Adrenal gland (tissue), 12 donors: ENCODE results near the gene LNPK. TPM values are rescaled to one million over a fixed set of nuclear protein-coding genes. Genes with fewer than 3 reads are reported as not detected.

Source experiments
- DNase-seq, 7 donors: peaks; one replicate each; pipeline ENCODE4 v3.0.0-alpha.2; 2019 to 2020
- H3K27ac ChIP-seq, 5 donors: fragments of 200-600 bp; sonication (generic) in 4 of 5; 1 replicate in 3 of 5; 2 replicates in 2 of 5; pipeline versions ENCODE4 v1.5.1 to v1.8.0; 2016 to 2020; ENCODE audit warnings: mild to moderate bottlenecking in 1 of 5
- H3K27me3 ChIP-seq: fragments of 200-600 bp; 2 replicates; pipeline ENCODE4 v1.8.0; 2021
- H3K36me3 ChIP-seq, 2 donors: fragments of 200-600 bp; replicated peaks in 1 of 2; 1 replicate in 1 of 2; 2 replicates in 1 of 2; pipeline versions ENCODE4 v1.5.1 to v1.8.0; 2018 to 2022
- H3K4me1 ChIP-seq, 2 donors: fragments of 200-600 bp; replicated peaks in 1 of 2; 1 replicate in 1 of 2; 2 replicates in 1 of 2; pipeline versions ENCODE4 v1.5.1 to v1.8.0; 2018 to 2021
- H3K4me3 ChIP-seq, 4 donors: fragments of 200-600 bp; sonication (generic) in 3 of 4; one replicate each; pipeline ENCODE4 v1.5.1; 2016 to 2018
- H3K9me3 ChIP-seq, 3 donors: fragments of 200-600 bp; sonication (generic) in 1 of 3; replicated peaks in 1 of 3; 1 replicate in 2 of 3; 2 replicates in 1 of 3; pipeline versions ENCODE4 v1.5.1 to v1.8.0; 2016 to 2021
- POLR2A ChIP-seq, 2 donors: fragments of 450-650 bp; IDR thresholded peaks; one replicate each; pipeline ENCODE4 v1.6.1; 2017; ENCODE audit warnings: antibody characterized with exemption in 2 of 2, mild to moderate bottlenecking in 2 of 2, moderate library complexity in 1 of 2
- WGBS, 4 donors: extraction: QIAGEN DNeasy Blood & Tissue Kit in 2 of 4; methylation state at CpG; one replicate each; pipeline versions ENCODE4 v1.1.5 to v1.1.7; 2013 to 2017; 5-methylcytosine and 5-hydroxymethylcytosine counted together
- intact Hi-C, 2 donors: fragments of 100-400 bp; cut with DNase I; formaldehyde crosslinking; loops; one replicate each; pipeline versions ENCODE4 v1.14.1 to v1.15.0; 2022 to 2023
- polyA plus RNA-seq, 3 donors: library from polyadenylated mRNA; stranded (reverse); fragments of 200-250 nt in 2 of 3; fragments of 350-450 nt in 1 of 3; fragmentation: Illumina TruSeq in 1 of 3; extraction: RNeasy Lipid Tissue Mini Kit (QIAGEN cat#74804) in 1 of 3; gene quantifications; one replicate each; pipeline ENCODE4 v1.2.3, GENCODE V29; 2013 to 2014
- total RNA-seq, 9 donors: library from RNA; depleted of rRNA in 4 of 9; stranded (reverse); fragments of >200 nt in 4 of 9; fragments of 120-200 nt in 1 of 9; fragmentation: NEBNext Ultra II Directional in 1 of 9; extraction: Animal tissue kit (Norgen Biotek cat#: 25700) in 1 of 9; gene quantifications; one replicate each; pipeline versions ENCODE4 v1.1.0 to v1.2.4, GENCODE V29; 2013 to 2023
- TF ChIP-seq, protein P1 (sequence below), 6 experiments: fragments of 450-650 bp in 4 of 6; fragments of 200-600 bp in 2 of 6; sonication (generic) in 1 of 6; IDR thresholded peaks; 1 replicate in 5 of 6; 2 replicates in 1 of 6; pipeline versions ENCODE4 v1.5.1 to v1.8.0; 2016 to 2021; ENCODE audit warnings: antibody characterized with exemption in 6 of 6, mild to moderate bottlenecking in 2 of 6, moderate library complexity in 1 of 6
- donor health status: healthy with polysubstance abuse.
- donor health status: Bipolar disorder and iron deficiency.
- donor health status: DM: yes; HTN: yes; CAD: no.
- donor health status: DM: no; HTN: no; CAD: no.
- donor health status: DM: no; HTN: no; CAD: no.
- donor health status: DM: yes; HTN: yes; CAD: no.

LNPK gene
- total and polyA plus RNA-seq, 12 donors: 2.6 to 32.7 (median 19.3) TPM

DNA sequence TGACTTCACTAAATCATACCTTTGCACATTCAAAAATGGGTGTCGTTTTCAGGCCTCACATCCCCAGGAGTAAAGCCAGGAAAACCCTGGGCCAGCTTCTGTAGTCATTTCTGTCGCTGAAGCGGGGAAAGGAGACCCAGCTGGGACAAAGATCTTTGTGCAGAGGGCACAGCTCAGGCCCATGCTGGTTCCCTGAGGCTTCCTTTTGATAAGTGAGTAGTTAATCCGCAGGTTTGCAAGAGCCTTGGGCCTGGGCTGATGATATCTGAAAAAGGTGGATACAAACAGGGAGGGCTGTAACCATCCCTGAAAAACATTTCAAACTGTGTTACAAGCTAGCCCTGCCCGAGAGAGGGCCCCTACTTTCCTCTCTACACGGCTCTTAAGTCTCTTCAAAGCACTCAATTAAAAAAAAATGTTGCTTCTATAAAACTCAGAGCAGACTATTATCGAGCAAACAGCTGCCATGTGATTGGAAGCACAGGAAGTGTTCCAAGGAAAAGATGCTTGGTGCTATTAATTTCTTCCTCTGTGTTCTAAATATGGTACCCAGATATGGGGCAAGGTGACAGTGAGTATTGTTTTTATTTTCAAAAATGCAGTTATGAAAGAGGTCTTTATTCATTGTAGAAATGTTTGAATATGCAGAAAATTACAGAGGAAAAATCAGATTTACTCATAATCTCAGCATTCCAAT, 117.2 kb downstream of the LNPK start:
- WGBS, 4 donors: 54 to 72% (median 68%) methylated on average over 7 of the region's 7 CpGs
- Histone ChIP-seq H3K27ac (no peak overlapping the region), H3K27me3 (no peaks in the 10 kb centered on the region), H3K4me1 (no peaks in the 10 kb centered on the region), H3K36me3 (no peaks in the 10 kb centered on the region), H3K4me3 (no peak overlapping the region), H3K9me3 (no peaks in the 10 kb centered on the region)
- intact Hi-C loops: no loop called here
- DNase-seq: no peak
- TF ChIP-seq, protein P1, sequence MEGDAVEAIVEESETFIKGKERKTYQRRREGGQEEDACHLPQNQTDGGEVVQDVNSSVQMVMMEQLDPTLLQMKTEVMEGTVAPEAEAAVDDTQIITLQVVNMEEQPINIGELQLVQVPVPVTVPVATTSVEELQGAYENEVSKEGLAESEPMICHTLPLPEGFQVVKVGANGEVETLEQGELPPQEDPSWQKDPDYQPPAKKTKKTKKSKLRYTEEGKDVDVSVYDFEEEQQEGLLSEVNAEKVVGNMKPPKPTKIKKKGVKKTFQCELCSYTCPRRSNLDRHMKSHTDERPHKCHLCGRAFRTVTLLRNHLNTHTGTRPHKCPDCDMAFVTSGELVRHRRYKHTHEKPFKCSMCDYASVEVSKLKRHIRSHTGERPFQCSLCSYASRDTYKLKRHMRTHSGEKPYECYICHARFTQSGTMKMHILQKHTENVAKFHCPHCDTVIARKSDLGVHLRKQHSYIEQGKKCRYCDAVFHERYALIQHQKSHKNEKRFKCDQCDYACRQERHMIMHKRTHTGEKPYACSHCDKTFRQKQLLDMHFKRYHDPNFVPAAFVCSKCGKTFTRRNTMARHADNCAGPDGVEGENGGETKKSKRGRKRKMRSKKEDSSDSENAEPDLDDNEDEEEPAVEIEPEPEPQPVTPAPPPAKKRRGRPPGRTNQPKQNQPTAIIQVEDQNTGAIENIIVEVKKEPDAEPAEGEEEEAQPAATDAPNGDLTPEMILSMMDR (IDR thresholded peaks at IDR 0.05): no peak
- no peak for TF ChIP-seq POLR2A (IDR thresholded peaks at IDR 0.05)

DNA sequence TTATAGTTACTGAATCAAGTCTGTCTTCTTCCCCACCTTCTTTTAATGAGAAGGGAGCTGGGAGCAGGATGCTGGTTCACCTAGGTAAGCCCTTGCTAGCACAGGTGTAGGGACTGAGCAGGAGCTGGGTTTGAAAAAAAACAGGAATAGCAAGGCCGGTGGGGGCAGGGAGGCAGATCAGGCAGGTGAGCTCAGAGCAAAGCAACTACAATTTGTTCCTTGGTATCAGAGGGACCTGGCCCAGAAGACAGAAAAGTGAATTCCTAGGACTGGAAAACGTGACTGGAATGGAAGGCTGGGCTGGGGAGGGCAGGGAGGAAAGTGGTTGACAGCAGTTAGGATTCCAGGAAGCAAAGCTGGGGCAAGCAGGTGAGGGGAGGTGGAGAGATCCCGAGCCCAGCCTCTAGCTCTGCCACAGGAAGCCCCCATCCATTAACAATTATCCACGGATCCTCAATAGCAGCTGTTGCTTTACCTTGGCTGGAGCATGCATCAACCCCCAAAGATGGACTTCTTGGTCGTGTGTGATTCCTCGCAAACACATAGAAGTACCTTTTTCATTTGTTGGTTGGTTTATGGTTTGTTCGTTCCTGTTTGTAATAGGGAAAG, 118.4 kb downstream of the LNPK start:
- TF ChIP-seq, protein P1 (IDR thresholded peaks at IDR 0.05): no peak
- no peak for TF ChIP-seq POLR2A (IDR thresholded peaks at IDR 0.05)
- Histone ChIP-seq H3K36me3 (no peaks in the 10 kb centered on the region), H3K4me1 (no peaks in the 10 kb centered on the region), H3K4me3 (no peak overlapping the region), H3K9me3 (no peaks in the 10 kb centered on the region), H3K27me3 (no peaks in the 10 kb centered on the region), H3K27ac (no peak overlapping the region)
- 64 to 72% (median 67%) methylated on average over 7 of the region's 7 CpGs for WGBS, 4 donors
- intact Hi-C loops: no loop called here
- no peak for DNase-seq

DNA sequence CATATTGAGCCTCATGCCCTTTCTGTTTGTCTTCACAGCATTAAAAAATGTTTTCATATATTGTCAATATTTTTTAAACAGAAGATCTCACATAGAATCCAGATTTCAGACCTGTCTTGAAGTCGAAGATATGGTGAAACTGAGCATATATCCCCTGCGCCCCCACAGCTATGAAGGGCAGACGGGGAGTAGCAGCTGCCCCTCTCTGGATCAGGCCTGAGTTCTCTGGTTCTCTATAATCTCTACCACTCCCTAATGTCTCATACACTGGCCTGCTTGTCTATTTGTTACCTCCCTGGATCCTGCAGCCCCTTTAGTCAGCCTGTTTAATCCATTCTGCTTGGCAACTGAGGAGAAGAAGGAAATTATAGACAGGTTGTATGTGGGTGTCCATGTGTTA, 122.4 kb downstream of the LNPK start:
- Histone ChIP-seq H3K27ac (no peak overlapping the region), H3K4me1 (no peaks in the 10 kb centered on the region), H3K36me3 (no peaks in the 10 kb centered on the region), H3K4me3 (no peak overlapping the region), H3K27me3 (no peaks in the 10 kb centered on the region), H3K9me3 (no peaks in the 10 kb centered on the region)
- WGBS, 4 donors: 58 to 94% (median 84%) methylated on average over 3 of the region's 3 CpGs
- TF ChIP-seq, protein P1 (IDR thresholded peaks at IDR 0.05): no peak
- no peak for TF ChIP-seq POLR2A (IDR thresholded peaks at IDR 0.05)
- no peak for DNase-seq
- intact Hi-C loops: no loop called here

DNA sequence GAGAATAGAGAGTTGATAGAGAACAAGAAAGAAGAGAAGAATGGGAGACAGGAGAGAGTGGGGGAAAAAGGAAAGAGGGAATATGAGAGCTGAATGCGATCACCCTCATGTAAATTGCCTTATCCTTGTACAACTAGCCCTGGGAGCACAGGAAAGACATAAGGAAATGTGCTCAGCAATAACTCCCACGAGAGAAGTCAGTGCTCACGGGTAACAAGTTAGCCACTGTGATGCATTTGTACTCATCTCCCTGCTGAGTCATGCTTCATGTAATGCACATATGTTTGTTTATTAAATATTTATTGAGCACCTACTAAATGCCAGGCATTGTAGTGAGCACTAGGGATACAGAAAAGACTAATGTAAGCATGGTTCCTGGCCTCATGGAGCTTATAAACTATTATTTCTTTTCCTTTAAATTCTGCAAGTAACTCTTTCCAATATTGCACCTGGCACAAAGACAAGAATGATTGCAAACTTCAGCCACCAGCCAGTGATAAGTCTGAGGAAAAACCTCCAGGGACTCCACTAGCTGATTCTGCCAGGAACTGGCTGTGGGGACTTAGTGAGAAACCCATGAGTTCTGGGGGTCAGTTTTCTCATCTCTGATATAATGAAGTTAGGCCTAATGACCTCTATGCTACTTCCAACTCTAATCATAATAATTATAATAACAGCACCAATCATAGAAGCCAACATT, 124.1 kb downstream of the LNPK start:
- peak in 1 of 7 donors; percentile 22 for DNase-seq
- H3K36me3 ChIP-seq: no peaks in the 10 kb centered on the region
- no peak for TF ChIP-seq POLR2A (IDR thresholded peaks at IDR 0.05)
- TF ChIP-seq, protein P1 (IDR thresholded peaks at IDR 0.05): no peak
- intact Hi-C loops: no loop called here
- H3K27me3 ChIP-seq: no peaks in the 10 kb centered on the region
- H3K4me1 ChIP-seq: no peaks in the 10 kb centered on the region
- WGBS, 4 donors: 58 to 72% (median 65%) methylated on average over 3 of the region's 3 CpGs
- H3K4me3 ChIP-seq: no peak overlapping the region
- H3K9me3 ChIP-seq: no peaks in the 10 kb centered on the region
- H3K27ac ChIP-seq: no peak overlapping the region
